Measurements from ENCODE around the gene HOXB5.

GRCh38 chr17:48542698-48543106 lies 50.9 kb downstream of the HOXB5 start:
- TF ChIP-seq CTCF (IDR thresholded peaks at IDR 0.05) (no peak), POLR2A (IDR thresholded peaks at IDR 0.05) (no peak)
